Type B pancreatic cell (in vitro differentiated cells): ENCODE results near the gene ADGRV1. TPM values are rescaled to one million over a fixed set of nuclear protein-coding genes. Genes with fewer than 3 reads are reported as not detected.

ENCODE experiments used
- DNase-seq: peaks from one replicate; pipeline ENCODE4 v3.0.0; 2021; ENCODE audit warnings: mixed read lengths; ENCODE audit not compliant: unreplicated experiment; ENCODE audit errors: extremely low spot score
- H3K27ac Mint-ChIP-seq: 2 replicates; pipeline ENCODE4 v1.8.0; 2021; ENCODE audit warnings: mild to moderate bottlenecking, mixed read lengths
- H3K27me3 Mint-ChIP-seq: 2 replicates; pipeline ENCODE4 v1.8.0; 2021; ENCODE audit warnings: mixed read lengths
- H3K36me3 Mint-ChIP-seq: 2 replicates; pipeline ENCODE4 v1.8.0; 2021; ENCODE audit warnings: mixed read lengths
- H3K4me1 Mint-ChIP-seq: one replicate; pipeline ENCODE4 v1.8.0; 2021; ENCODE audit warnings: mixed read lengths; ENCODE audit not compliant: unreplicated experiment
- H3K4me3 Mint-ChIP-seq: 2 replicates; pipeline ENCODE4 v1.8.0; 2021; ENCODE audit warnings: mild to moderate bottlenecking, mixed read lengths
- H3K9me3 Mint-ChIP-seq: 2 replicates; pipeline ENCODE4 v1.8.0; 2021; ENCODE audit warnings: mixed read lengths
- total RNA-seq: library from RNA; stranded (reverse); gene quantifications from 2 replicates; pipeline ENCODE4 v1.2.1, GENCODE V29; 2021; ENCODE audit warnings: low replicate concordance
- TF ChIP-seq, protein P1 (sequence below): fragments of 200-600 bp; sonication (generic); conservative IDR thresholded peaks from 2 replicates; pipeline ENCODE4 v1.5.0; 2021; ENCODE audit warnings: antibody characterized with exemption, mild to moderate bottlenecking

Gene ADGRV1
- total RNA-seq, 1 donor from 2014 or later = 29.5 TPM

DNA sequence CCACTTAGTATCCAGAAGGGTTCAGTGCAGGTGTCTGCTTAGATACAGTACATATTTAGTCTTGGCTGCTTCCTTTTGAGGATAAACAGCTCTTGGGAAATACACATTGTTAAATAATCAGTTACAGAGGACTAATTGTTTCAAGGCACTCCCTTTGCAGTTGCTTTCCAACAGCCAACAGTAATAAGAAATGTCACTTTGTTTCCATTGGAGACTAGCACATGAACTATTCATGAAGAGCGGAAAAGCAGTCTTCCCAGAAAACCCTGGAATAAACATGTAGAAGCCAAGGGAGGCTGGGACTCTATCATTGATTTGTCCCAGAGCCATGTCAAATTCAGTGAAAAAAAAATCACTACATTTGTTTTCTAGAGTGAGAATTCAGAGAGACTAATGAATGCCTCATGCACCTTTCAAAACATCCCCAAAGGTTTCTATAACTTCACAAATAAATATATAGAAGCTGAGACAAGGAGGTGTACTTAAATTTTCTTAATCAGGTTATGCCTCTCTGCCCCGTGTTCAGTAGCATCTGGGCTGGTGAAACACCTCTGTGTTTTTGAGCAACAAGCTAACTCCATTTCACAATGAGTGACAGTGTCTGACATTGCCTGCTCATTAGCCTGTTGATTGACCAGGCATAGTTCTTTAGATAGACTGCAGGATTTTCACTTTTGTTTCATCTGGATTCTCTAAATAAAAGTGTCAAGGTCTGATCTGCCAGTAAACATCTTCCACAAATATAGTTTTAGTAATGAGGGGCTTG is 553.1 kb downstream of the ADGRV1 start:
- Mint-ChIP-seq H3K9me3 (no peaks in the 10 kb centered on the region), H3K4me3 (no peak overlapping the region), H3K27ac (no peak overlapping the region), H3K36me3 (no peaks in the 10 kb centered on the region), H3K4me1 (no peaks in the 10 kb centered on the region), H3K27me3 (no peaks in the 10 kb centered on the region)
- no peak for DNase-seq
- TF ChIP-seq, protein P1, sequence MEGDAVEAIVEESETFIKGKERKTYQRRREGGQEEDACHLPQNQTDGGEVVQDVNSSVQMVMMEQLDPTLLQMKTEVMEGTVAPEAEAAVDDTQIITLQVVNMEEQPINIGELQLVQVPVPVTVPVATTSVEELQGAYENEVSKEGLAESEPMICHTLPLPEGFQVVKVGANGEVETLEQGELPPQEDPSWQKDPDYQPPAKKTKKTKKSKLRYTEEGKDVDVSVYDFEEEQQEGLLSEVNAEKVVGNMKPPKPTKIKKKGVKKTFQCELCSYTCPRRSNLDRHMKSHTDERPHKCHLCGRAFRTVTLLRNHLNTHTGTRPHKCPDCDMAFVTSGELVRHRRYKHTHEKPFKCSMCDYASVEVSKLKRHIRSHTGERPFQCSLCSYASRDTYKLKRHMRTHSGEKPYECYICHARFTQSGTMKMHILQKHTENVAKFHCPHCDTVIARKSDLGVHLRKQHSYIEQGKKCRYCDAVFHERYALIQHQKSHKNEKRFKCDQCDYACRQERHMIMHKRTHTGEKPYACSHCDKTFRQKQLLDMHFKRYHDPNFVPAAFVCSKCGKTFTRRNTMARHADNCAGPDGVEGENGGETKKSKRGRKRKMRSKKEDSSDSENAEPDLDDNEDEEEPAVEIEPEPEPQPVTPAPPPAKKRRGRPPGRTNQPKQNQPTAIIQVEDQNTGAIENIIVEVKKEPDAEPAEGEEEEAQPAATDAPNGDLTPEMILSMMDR = no peak

DNA sequence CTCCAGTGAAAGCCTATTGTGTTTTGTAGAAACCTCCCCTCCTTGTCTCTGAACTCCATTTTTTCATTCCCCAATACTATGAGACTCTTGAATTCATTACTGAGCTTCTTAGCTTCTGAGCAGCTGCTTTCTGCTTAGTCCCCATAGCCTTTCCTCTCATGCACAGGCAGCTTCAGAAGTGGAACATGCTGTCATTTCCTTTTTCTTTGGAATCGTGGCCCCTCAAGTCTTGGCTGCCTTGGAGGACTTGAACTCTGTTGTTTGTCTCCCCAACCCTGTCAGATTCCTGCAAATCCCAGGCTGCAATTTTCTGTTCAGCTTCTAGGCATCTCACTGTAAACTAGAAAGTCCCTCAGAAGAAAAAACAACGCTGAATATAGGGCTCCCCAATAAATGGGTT is 556.1 kb downstream of the ADGRV1 start:
- H3K36me3 Mint-ChIP-seq = no peaks in the 10 kb centered on the region
- no peak overlapping the region for H3K27ac Mint-ChIP-seq
- H3K9me3 Mint-ChIP-seq = no peaks in the 10 kb centered on the region
- no peaks in the 10 kb centered on the region for H3K27me3 Mint-ChIP-seq
- H3K4me1 Mint-ChIP-seq = peaks cover 14% of the 10 kb centered on the region
- no peak overlapping the region for H3K4me3 Mint-ChIP-seq
- TF ChIP-seq, protein P1 = no peak
- no peak for DNase-seq

DNA sequence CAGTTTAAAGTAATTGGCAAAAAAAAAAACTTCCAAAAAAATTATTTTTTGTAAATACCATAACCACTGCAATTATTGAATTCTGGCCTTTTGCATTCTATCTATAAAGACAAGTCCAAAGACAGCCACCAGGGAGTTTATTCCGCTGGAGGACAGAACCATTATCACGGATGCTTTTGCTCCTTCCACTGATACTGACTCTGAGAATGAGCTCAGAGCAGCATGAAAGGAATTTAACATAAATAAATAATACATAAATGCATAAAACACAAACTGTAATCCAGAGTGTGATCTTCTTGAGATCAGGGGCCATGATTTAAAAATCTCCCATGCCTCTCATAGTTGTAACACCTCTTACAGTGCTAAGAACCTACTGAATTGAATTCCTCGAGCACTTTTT is 559.8 kb downstream of the ADGRV1 start:
- Mint-ChIP-seq H3K27me3 (no peaks in the 10 kb centered on the region), H3K9me3 (no peaks in the 10 kb centered on the region), H3K36me3 (no peaks in the 10 kb centered on the region), H3K4me3 (no peak overlapping the region), H3K27ac (no peak overlapping the region), H3K4me1 (peaks cover 18% of the 10 kb centered on the region)
- TF ChIP-seq, protein P1 = no peak
- no peak for DNase-seq

DNA sequence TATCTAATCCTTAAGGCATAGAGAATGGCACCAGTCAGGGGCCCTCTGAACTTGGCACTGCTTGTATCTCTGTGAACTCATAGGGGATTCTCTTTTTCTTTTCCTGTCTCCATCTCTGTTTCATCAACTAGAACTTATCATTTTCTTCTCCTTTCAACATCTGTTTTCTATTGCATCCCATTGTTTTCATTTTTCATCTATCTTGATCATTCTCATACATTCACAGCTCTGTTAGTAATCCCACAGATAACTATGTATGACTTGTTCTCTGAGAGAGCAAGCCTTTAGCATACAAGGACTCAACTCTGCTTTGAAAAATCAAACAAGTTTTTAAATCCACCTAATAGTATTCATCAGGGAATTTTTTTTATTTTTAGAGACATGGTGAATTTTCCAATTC is 560.2 kb downstream of the ADGRV1 start:
- Mint-ChIP-seq H3K27me3 (no peaks in the 10 kb centered on the region), H3K9me3 (no peaks in the 10 kb centered on the region), H3K27ac (no peak overlapping the region), H3K4me1 (peaks cover 18% of the 10 kb centered on the region), H3K4me3 (no peak overlapping the region), H3K36me3 (no peaks in the 10 kb centered on the region)
- TF ChIP-seq, protein P1 = no peak
- DNase-seq = no peak

DNA sequence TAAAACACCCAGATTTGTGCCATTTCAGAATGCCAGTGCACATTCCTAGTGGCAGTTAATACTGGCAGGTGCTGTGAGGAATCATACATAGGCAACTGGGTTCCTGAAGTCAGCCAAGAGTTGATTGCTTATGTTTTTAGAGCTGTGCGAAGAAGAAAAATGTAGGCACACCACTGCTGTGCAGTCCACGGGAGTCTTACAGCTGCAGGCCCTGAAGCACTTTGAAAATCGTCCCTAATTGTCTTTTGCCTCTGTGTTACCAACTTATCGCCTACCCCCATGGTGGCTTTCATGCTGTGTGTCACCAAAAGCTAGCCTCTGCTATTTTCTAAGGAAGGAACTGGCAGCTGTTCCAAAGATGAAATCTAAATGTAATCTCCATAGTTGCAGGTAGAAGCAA is 560.6 kb downstream of the ADGRV1 start:
- DNase-seq = no peak
- Mint-ChIP-seq H3K4me1 (peaks cover 18% of the 10 kb centered on the region), H3K4me3 (no peak overlapping the region), H3K27me3 (no peaks in the 10 kb centered on the region), H3K9me3 (no peaks in the 10 kb centered on the region), H3K36me3 (no peaks in the 10 kb centered on the region), H3K27ac (no peak overlapping the region)
- TF ChIP-seq, protein P1 = no peak
